Smooth muscle cell of the brain vasculature (primary cell): ENCODE results near the gene DMD.

Experiments used
- DNase-seq: peaks from one replicate; pipeline ENCODE4 v3.0.0-alpha.2; 2012; ENCODE audit warnings: low read depth, low spot score

DMD gene

DNA sequence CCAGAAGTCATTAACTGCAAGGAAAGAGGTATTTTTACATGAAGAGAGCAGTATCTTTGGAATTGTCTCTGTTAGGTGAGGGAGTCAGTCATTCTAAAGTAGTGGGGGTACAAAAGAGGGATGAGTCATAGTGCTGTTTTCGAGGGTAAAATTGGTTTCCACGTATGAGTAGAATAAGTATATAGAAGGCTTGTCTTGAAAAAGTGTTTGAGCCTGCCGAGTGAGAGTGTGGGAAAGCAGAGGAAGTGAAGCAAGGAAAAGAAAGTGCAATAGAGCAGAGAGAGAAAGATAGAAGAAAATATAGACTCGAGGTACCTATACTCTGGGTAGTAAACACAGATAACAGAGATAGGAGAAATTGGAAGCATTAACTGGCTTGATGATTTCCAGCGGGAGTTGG is 696.4 kb downstream of the DMD start:
- DNase-seq, result no peak

DNA sequence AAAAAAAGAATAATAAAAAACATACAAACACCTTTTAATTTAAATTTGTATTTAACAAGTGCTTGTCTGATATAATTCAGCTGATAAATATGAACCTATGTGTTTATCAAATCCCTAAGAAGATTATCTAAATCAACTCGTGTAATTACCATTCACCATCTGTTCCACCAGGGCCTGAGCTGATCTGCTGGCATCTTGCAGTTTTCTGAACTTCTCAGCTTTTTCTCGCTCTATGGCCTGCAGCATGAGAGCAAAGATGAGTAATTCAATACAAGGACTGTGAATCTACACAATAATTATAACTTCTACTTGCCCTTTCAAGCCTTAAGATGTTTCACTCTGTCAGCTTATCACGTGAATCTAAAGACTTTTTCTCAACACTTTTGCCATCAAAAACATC is 709.7 kb downstream of the DMD start:
- DNase-seq, result no peak

DNA sequence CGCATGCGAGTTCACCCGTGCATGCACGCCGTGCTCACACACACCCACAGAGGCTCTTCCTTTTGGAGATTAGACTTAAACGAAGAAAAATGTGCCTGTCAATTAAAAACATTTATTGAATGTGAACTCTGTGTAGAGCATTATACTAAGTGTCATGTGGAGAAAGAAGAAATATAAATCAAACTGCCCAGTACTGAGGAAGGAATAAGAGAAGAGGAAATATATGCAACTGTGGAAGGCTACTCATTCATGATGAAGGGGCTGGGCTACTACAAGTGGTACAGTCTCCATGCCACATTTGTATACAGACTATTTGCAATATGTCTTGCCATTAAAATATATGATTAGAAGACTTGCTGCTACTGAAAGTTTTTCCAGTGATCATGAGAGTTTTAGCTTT is 714.7 kb downstream of the DMD start:
- no peak for DNase-seq

DNA sequence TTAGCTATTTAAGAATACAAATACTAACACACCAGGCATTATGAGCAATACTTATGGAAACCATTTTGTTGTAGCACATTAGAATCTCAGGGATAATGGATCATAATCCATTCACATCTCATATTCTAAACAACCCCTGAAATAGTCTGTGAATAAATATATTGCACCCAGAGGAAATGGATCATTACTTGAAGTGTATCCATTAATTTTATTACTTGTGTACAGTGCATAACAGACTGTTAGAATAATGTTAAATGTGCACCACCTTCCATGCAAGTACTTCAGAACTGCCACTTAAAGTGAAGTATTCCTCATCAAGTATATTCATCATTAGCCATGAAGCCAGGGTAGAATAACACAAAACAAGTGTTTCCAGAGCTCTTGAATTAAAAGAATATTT is 715.5 kb downstream of the DMD start:
- no peak for DNase-seq

DNA sequence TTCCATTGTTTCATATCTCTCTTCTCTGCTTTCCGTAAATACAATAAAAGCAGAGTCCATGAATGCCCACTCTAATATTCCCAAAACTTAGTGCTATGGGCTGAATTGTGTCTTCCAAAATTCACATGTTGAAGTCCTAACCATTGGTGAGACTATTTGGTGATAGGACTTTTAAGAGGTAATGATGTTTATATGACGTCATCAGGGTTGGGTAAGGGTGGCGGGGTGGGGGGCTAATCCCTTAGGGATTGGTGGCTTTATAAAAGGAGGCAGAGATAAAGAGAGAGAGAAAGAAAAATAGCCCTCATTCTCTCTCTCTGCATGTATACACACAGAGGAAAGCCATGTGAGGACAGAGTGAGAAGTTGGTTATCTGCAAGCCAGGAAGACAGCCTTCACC is 722.2 kb downstream of the DMD start:
- DNase-seq, result no peak

DNA sequence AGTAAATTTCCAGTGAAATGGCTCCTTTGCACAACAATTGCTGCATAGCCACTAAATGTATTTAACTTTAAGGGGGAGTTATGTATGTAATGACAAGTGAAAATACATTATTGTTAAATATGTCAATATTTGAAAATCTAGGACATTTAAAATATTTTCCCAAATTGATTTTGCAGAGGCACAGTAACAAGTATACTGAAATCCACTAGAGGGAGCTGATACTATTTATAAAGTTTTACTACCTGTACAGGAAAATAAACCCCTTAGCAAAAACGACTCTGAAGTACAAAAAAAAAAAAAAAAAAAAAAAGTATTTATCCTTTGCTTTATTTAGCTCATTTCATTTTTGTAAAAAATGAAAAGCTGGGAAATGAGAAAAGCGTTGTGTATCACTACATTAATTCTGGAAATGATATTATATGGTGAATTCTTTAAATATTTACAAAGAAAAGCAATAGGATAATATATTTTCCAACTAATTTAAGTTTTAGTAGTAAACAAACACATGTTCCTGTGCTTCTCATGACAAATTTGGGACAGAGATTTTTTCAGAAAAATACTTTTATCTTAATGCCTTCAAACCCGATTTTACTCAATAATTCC is 727.7 kb downstream of the DMD start:
- DNase-seq, result no peak

DNA sequence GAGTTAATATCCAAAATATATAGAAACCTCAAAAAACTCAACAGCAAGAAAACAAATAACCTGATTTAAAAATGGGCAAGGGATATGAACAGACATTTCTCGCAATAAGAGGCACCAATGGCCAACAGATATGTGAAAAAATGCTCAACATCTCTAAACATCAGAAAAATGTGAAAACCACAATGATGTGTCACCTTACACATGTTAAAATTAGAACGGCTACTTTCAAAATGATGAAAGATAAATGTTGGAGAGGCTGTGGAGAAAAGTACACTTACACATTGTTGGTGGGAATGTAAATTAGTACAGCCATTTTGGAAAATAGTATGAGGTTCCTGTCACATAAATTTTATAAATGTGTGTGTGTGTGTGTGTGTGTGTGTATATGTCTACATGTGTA is 731.3 kb downstream of the DMD start:
- no peak for DNase-seq

DNA sequence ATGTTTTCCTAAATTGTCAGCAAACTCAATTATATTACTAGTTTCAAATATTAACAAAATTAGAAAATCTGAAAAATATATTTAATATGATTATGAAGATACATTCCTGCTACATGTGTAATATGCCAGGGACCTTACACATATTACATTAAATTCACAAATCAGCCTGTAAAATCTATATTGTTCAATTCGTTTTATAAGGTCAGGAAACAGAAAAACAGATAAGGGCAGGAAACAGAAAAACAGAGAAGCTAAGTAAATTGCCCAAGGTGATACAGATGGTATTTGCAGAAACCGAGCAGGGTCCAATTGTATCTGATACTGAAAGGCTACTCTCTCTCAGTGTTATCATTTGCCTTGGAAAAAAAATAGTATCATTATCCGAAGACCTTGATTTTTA is 739.0 kb downstream of the DMD start:
- no peak for DNase-seq

DNA sequence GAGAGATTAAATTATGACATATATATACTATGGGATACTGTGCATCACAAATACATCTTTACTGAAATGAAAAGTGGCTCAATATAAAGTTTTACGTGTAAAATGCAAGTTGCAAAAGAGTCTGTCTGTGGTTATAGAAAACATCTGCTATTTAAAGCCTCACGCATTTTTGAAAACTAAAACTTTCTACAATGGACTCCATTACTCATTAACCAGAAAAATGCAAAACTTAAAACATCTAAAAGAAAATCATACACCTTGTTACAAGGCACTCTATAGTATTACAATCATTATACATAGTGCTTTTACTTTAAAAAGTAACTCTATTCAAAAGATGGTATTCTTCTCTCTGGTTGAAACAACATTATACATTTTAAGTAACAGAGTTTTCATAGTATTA is 755.6 kb downstream of the DMD start:
- no peak for DNase-seq

DNA sequence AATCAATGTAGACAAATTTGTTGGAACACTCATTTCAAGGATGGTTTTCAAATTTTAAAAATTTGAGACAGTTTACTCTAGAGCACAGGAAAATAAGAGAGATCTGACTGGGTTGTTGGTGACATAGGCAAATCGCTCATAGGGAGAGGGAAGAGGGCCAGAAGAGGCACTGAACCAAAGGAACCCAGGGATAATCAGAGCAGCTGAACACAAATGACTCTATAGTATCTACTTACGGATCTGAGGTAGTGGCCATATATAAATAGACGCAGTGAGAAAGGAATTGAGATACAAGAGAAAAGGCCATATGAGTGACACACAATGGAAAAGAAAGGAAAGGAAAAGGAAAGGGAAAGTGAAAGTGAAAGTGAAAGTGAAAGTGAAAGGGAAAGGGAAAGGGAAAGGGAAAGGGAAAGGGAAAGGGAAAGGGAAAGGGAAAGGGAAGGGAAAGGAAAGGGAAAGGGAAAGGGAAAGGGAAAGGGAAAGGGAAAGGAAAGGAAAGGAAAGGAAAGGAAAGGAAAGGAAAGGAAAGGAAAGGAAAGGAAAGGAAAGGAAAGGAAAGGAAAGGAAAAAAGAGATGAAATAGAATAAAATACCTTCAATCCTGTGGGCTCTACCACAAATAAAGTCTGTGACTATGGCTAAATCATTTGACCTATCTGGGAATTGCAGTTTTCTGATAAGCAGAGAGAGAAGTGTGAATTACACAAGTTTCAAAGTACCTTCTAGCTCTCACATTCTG is 759.2 kb downstream of the DMD start:
- no peak for DNase-seq

DNA sequence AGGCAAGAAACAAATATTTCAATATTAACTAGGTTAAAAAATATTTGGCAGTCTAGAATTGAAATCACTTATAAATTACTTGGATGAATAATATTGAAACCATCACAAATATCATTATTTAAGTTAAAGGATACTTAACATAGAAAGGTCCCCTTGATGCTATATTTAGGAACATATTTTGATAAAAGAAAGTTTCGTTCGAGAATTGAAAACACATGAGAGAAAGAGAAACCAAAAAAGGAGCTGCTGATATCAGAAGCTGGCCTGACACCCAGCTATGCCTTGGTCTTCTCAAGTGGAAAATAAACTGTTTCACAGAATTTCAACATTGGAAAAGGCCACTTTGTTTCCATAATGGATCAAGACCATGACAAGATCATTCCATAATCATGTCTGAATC is 762.4 kb downstream of the DMD start:
- DNase-seq, result no peak

DNA sequence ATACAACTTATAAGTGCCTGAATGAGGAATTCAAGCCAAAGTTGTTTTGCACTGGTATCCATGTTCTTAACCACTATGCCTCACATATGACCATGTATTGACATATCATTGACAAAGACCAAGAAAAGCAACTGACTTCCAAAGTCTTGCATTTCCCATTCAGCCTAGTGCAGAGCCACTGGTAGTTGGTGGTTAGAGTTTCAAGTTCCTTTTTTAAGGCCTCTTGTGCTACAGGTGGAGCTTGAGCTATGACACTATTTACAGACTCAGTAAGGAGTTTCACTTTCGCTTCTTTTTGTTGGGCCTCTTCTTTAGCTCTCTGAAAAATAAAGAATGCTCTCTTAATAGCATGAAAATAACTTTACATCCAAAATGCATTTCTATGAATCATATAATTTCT is 763.0 kb downstream of the DMD start:
- no peak for DNase-seq

DNA sequence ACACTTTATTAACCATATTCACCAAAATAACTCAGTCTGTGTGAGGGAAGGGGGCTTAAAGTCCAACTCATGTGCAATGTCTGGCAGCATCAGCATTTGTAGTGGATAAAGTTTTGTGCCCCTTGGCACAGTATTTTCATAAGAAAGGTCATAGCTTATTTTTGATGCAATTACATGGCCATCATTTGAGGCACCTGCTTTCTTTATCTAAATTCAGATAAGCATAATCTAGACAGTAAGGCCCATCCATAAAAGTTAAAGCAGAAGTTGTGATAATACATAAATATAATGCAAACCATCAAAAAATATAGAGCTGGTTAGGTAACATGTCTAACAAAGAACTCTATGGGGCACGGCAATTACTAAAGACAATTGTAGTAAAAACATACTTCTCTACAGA is 763.7 kb downstream of the DMD start:
- no peak for DNase-seq

DNA sequence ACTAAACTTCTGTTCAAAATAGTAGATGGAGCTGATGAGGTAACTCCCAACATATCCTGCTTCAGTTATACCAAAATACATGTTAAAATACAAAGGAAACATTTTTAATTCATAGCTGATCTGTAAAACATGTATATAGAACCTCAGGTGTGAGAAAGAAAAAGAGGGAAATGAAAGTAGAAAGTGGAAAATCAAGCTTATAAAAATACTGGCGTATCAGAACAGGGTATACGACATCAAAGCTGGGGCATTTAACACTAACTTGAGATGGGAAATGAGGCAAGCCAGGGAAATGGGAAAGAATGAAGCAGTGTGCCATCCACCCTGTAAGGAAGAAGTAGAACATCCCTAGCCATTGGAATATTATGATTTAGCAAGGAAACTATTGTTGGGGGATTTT is 767.5 kb downstream of the DMD start:
- no peak for DNase-seq

DNA sequence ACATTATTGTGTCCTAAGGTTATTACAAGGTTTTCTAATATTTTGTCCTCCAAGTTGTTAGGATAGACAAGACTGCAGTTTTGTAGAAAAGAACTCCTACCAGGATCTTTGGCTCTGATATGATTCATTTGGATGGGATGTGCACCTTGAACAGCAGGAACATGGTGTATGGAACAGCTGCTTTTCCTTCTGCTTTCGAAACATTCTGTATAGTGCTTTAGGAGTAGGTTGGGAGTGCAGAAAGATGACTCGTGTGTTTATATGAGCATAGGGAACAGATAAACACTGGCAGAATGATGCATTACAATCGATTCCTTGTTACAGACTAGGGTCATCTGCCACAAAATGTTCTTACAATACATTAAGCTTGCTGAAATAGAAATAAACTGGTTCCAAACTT is 790.1 kb downstream of the DMD start:
- DNase-seq, result no peak

DNA sequence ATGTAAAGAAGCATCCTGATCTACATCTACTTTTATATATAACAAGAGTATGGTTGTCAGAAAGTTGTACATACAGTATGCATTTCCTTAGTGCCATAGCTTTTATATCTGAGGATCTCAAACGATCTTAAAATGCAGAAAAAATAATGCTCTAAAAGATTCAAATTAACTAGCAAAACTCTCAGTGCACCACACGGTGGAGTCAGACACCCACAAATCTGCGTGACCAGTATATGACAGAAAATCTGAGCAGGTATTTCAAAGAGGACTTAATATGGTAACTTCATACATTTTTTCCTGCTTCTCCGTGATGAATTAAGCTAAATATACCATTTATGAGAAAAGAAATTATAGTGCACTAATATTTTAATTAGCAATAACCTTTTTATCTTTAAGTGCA is 803.0 kb downstream of the DMD start:
- DNase-seq, result no peak

DNA sequence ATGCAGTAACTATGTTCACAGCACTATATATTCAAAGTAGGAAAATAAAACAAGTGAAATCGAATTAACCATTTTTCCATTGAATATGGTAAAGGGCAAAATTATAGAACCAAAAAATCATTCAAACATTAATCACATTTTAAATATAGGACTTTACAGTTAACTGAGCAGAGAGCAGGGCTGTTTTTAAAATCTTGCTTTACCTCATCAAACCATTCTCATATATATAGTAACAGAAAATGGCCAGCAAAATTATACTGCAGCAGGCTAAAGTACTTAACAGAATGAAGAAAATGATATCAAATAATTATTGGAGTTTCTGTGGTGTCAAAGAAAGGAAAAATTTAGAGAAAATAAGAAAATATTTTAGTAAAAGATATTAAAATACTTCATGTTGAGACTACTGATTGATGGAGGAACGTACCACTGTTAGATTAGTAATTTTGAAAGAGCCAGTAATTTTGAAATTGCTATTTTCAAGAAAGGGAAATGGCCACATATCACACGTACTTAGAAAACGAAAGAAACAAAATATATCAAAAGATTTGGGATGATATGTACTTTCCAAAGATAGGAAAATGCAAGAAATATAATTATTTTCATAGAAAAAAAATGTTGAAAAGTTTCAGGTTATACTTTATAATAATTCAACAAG is 813.7 kb downstream of the DMD start:
- DNase-seq, result no peak

DNA sequence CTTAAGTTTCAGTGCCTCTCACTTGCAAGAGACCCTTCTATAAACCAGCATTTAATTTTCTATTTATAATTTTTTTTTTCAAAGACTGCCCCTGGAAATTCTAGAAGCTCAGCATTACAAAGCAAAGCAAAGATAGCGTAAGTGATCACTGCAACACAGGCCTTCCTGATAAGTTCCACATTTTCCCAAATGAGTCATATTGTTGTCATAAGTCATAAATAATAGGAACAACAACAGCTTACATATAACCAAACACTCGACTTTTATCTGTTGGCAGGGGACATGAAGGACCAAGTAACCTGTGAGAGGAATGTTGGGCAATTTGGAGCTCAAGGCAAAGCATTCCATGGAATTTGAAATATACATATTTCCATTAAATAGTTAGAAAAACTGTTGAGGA is 815.5 kb downstream of the DMD start:
- DNase-seq, result no peak

DNA sequence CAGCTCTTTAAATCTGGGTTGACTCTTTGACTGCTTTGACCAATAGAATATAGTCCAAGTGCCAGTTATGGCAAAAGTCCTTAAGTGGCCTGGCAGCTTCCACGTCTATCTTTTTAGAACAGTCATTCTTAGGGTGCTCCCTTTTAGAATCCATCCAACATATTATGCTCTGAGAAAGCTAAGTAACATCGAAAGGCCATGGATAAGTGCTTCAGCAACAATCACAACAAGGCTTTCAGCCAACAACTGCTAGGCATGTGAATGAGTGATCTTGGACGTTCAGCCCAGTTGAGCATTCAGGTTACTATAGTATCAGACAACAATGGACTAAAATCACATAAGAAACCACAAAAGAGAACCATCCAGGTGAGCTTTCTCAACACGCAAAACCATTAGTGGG is 818.7 kb downstream of the DMD start:
- DNase-seq, result no peak

DNA sequence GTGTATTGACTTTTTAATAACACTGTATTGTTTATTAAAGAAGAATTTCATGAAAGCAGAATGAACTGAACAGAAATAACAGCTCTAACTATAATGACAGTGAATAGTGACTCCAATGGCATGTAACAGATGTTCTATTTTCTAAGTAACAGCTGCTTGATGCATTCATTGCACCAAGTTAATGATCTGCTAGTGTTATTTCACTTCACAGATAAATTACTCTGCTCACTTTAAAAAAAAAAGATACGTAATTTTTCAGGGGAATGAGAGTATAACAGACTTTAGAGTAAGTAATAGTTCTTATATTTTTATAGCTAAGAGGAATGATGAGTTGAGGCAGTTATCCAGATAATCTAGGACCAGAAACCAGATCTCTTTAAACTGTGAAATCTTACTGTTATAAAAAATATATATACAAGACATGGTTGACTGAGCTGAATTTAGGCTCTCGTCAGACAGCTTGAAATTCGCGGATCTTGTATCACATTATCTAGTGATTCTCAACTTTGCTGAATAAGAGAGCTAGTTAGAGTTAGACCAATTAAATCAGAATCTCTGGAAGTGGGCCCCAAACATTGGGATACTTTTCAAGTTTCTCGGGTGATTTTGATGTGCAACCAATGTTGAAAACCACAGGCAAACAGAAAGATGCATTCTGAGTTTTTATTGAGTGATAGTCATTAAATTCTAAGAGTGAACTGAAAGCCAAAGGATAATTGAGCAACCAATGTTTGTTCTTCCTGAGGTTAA is 840.7 kb downstream of the DMD start:
- DNase-seq, result no peak

DNA sequence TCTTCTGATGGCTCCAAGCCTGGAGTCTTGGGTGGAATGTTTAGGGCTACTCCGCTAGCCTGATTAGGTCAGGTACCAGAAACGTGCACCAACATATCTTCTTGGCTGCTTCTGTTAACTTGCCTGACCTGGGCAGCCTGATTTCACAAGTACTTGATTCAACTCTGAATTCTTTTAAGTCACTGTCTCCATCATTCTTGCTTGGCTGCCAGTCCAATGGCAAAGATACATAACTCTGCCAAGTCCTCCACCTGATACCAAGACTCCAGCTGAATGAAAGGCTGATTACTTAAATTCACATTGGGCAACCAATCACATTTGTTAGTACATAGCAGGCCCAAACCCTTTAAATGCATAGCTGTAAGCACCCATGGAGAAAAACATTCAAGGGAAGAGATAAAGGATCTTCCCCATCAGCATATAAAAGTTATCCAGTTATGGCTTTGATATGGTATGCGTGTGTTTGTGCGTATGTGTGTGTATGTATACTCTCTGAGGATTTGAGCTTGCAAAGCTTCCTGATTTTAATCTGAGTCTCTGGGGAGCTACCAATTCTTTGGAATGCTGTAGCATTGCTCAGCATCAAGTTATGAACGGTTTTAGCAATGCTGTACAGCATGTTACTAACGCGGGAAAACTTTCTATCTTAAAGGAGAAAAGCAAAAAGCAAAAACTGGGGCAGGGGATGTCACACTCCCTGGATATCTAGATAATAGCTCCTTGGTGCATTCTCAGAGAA is 917.2 kb downstream of the DMD start:
- no peak for DNase-seq

DNA sequence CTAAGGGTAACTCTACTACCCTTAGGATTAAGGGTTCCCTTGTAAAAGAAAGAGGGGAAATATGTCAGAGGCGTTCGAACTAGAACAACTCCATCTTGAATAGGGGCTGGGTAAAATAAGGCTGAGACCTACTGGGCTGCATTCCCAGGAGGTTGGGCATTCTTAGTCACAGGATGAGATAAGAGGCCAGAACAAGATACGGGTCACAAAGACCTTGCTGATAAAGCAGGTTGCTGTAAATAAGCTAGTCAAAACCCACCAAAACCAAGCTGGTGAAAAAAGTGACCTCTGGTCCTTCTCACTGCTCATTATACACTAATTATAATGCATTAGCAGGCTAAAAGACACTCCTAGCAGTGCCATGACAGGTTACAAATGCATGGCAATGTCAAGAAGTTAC is 922.0 kb downstream of the DMD start:
- no peak for DNase-seq
